ENCODE data around the gene EPHB1. TPM values are rescaled to one million over a fixed set of nuclear protein-coding genes. Genes with fewer than 3 reads are reported as not detected.

The EPHB1 gene
- total RNA-seq, 1 experiment from 2014 or later, result 2.8 TPM

- WGBS (ENCODE audit: extremely low coverage, insufficient read length, low lambda C conversion rate), result no CpG with 5 or more reads among the region's 10 CpGs
- H4K20me1 ChIP-seq (ENCODE audit: control insufficient read depth, insufficient read depth, insufficient read length), result no peaks in the 10 kb centered on the region
Observed at GRCh38 chr3:134897391-134898141, 102.5 kb downstream of the EPHB1 start.

More at GRCh38 chr3:134897391-134898141, 102.5 kb downstream of the EPHB1 start:
- Histone ChIP-seq H3K4me2 (ENCODE audit: insufficient read depth, insufficient read length, low read length) (no peak overlapping the region), H4K91ac (ENCODE audit: insufficient read length, low read depth, low read length) (no peak overlapping the region), H2BK12ac (ENCODE audit: insufficient read length, low read depth, low read length) (no peak overlapping the region), H3K27me3 (ENCODE audit: insufficient read depth, low read length) (peaks cover 23% of the 10 kb centered on the region; the same call in 1 of the 2 replicates), H3K4ac (ENCODE audit: low read depth, low read length) (no peak overlapping the region), H3K79me2 (ENCODE audit: insufficient read depth, low read length) (no peaks in the 10 kb centered on the region), H3K18ac (ENCODE audit: insufficient read length, low read depth, low read length) (no peak overlapping the region), H3K27ac (ENCODE audit: insufficient read length, low read depth, low read length) (no peak overlapping the region), H3K4me1 (ENCODE audit: insufficient read depth, low read length) (no peaks in the 10 kb centered on the region), H3K79me1 (ENCODE audit: insufficient read depth, low read depth, low read length, poor library complexity, severe bottlenecking) (no peaks in the 10 kb centered on the region), H4K5ac (ENCODE audit: insufficient read length, low read depth, low read length) (no peak overlapping the region), H3K23me2 (ENCODE audit: insufficient read length, low read depth, low read length, poor library complexity, severe bottlenecking) (no peaks in the 10 kb centered on the region), H2BK20ac (ENCODE audit: low read depth, low read length, poor library complexity, severe bottlenecking) (no peak overlapping the region), H3K56ac (ENCODE audit: insufficient read length, low read depth, low read length) (no peak overlapping the region), H2BK120ac (ENCODE audit: low read depth, low read length, poor library complexity, severe bottlenecking) (no peak overlapping the region), H2AK5ac (ENCODE audit: insufficient read length, low read length) (no peak overlapping the region), H2BK5ac (ENCODE audit: insufficient read length, low read length) (no peak overlapping the region), H2BK15ac (ENCODE audit: low read depth, low read length) (no peak overlapping the region), H3T11ph (ENCODE audit: low read length) (no peak overlapping the region), H4K8ac (replicated peaks; ENCODE audit: insufficient read length, low read depth, low read length) (no peak overlapping the region), H3K9me3 (ENCODE audit: control insufficient read depth, low read depth, low read length) (no peaks in the 10 kb centered on the region), H3K14ac (ENCODE audit: insufficient read depth, low read length) (no peak overlapping the region; the same call in 1 of the 2 replicates), H3K23ac (ENCODE audit: insufficient read length, low read depth, low read length) (no peak overlapping the region), H3K9ac (ENCODE audit: extremely low read depth, insufficient read length, low read length) (no peak overlapping the region), H2AFZ (ENCODE audit: low read length) (no peak overlapping the region)
- TF ChIP-seq CTCF (conservative IDR thresholded peaks at IDR 0.05), result no peak
- Mint-ChIP-seq H3K27ac (no peak overlapping the region), H3K36me3 (ENCODE audit: insufficient read depth in 1 of 3, low read depth in 3 of 3) (no peaks in the 10 kb centered on the region), H3K4me3 (no peak overlapping the region), H3K27me3 (ENCODE audit: low read depth) (peaks cover 53% of the 10 kb centered on the region), H3K4me1 (peaks cover 20% of the 10 kb centered on the region in 2 experiments), H3K9me3 (no peaks in the 10 kb centered on the region)
- no peak for DNase-seq

Data from H9 (cell line).